Mesodermal cell (in vitro differentiated cells): ENCODE data around the gene CFB.

Experiments used
- H3K27ac ChIP-seq: 2 replicates; pipeline ENCODE4 v1.7.0; 2013; ENCODE audit warnings: mild to moderate bottlenecking, low read depth, low read length, moderate library complexity; ENCODE audit not compliant: severe bottlenecking
- H3K36me3 ChIP-seq: 2 replicates; pipeline ENCODE4 v1.7.1; 2013; ENCODE audit warnings: mild to moderate bottlenecking, low read length, moderate library complexity; ENCODE audit not compliant: control insufficient read depth, insufficient read depth
- H3K4me1 ChIP-seq: one replicate; pipeline ENCODE4 v1.7.1; 2013; ENCODE audit warnings: mild to moderate bottlenecking, low read length; ENCODE audit not compliant: insufficient read depth, control insufficient read depth, poor library complexity, severe bottlenecking
- H3K4me3 ChIP-seq: 2 replicates; pipeline ENCODE4 v1.7.0; 2013; ENCODE audit warnings: low read length, control low read depth, mild to moderate bottlenecking; ENCODE audit not compliant: insufficient read depth, poor library complexity, severe bottlenecking; ENCODE audit errors: extremely low read depth
- H3K9me3 ChIP-seq: 2 replicates; pipeline ENCODE4 v1.7.1; 2013; ENCODE audit warnings: mild to moderate bottlenecking, low read length, moderate library complexity; ENCODE audit not compliant: control insufficient read depth
- WGBS, 2 experiments: methylation state at CpG; one replicate each; pipeline ENCODE4 v1.1.5; 2013; ENCODE audit warnings: missing lambda C conversion rate in 2 of 2; ENCODE audit not compliant: insufficient coverage in 2 of 2; 5-methylcytosine and 5-hydroxymethylcytosine counted together

The CFB gene

GRCh38 chr6:31966506-31966905, 20.6 kb downstream of the CFB start:
- H3K4me1 ChIP-seq, result peaks cover 14% of the 10 kb centered on the region
- peaks cover 85% of the 10 kb centered on the region for H3K36me3 ChIP-seq
- no peak overlapping the region for H3K4me3 ChIP-seq
- no peak overlapping the region for H3K27ac ChIP-seq
- no peaks in the 10 kb centered on the region for H3K9me3 ChIP-seq
- 91 to 98% methylated on average over 6 to 7 of the region's 7 CpGs for WGBS, 2 experiments

- peaks cover 15% of the 10 kb centered on the region for H3K4me1 ChIP-seq
- peaks cover 78% of the 10 kb centered on the region for H3K36me3 ChIP-seq
- H3K27ac ChIP-seq, result no peak overlapping the region
- no peaks in the 10 kb centered on the region for H3K9me3 ChIP-seq
- 95 to 98% methylated on average over 6 to 8 of the region's 10 CpGs for WGBS, 2 experiments
- no peak overlapping the region for H3K4me3 ChIP-seq
Measured at GRCh38 chr6:31966997-31967925, 21.4 kb downstream of the CFB start.

- WGBS, 2 experiments, result 88 to 93% methylated on average over 1 to 3 of the region's 3 CpGs
- Histone ChIP-seq H3K27ac (no peak overlapping the region), H3K4me1 (peaks cover 15% of the 10 kb centered on the region), H3K9me3 (no peaks in the 10 kb centered on the region), H3K36me3 (peaks cover 71% of the 10 kb centered on the region), H3K4me3 (no peak overlapping the region)
Measured at GRCh38 chr6:31967926-31968320, 22.0 kb downstream of the CFB start.

GRCh38 chr6:31968326-31968725, 22.4 kb downstream of the CFB start:
- Histone ChIP-seq H3K4me3 (no peak overlapping the region), H3K27ac (no peak overlapping the region), H3K36me3 (peaks cover 67% of the 10 kb centered on the region), H3K9me3 (no peaks in the 10 kb centered on the region), H3K4me1 (peaks cover 15% of the 10 kb centered on the region)
- 95 to 96% methylated on average over 8 to 11 of the region's 11 CpGs for WGBS, 2 experiments

GRCh38 chr6:31968791-31969711, 23.2 kb downstream of the CFB start:
- H3K4me3 ChIP-seq, result no peak overlapping the region
- peaks cover 65% of the 10 kb centered on the region for H3K36me3 ChIP-seq
- no peak overlapping the region for H3K27ac ChIP-seq
- WGBS, 2 experiments, result 94 to 98% methylated on average over 13 to 17 of the region's 23 CpGs
- peaks cover 15% of the 10 kb centered on the region for H3K4me1 ChIP-seq
- H3K9me3 ChIP-seq, result no peaks in the 10 kb centered on the region

DNA sequence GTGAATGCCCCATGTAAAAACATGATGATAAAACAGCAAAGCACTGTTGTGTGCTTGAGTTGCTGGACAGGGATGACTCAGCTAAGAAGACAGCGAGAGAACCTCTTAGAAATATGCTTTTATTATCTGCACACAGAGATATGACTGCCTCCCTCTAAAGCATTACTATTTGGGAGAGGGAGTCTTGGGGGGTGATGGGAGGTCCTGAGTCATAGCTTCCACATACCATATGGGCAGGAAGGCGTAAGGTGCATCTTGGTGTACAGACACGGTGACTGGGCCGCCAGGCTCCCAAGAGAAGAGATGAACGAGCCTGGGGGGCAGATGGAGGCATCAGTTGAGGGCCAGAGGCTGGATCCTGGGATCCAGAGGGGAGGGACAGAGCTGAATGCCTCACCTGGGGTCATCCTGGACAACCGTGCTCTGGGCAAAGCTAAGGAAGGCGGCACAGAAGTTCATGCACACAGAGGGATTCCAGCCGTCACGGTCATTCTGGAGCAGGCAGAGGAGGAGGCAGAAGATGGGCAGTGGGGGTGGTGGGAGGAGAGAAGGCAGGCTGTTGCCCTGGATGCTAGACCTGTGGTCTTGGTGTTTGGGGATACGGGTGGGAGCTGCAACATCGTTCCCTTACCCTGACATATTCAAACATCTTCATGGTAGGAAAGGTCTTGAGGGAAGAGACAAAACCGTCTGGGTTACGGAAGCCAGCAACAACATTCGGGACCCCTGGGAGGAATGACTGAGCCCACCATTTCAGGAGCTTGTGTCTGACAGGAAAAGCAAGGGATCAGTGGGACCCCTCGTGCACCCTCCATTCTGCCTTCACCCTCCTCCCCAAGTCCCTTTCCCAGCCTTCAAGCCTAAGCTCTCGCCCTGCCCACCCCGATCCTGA, 24.1 kb downstream of the CFB start:
- H3K4me1 ChIP-seq, result peaks cover 15% of the 10 kb centered on the region
- H3K4me3 ChIP-seq, result no peak overlapping the region
- H3K36me3 ChIP-seq, result peaks cover 66% of the 10 kb centered on the region
- H3K27ac ChIP-seq, result no peak overlapping the region
- H3K9me3 ChIP-seq, result no peaks in the 10 kb centered on the region
- 89 to 95% methylated on average over 12 of the region's 17 CpGs for WGBS, 2 experiments

GRCh38 chr6:31970604-31971271, 24.8 kb downstream of the CFB start:
- no peak overlapping the region for H3K27ac ChIP-seq
- WGBS, 2 experiments, result 94 to 95% methylated on average over 15 to 17 of the region's 18 CpGs
- H3K36me3 ChIP-seq, result peaks cover 66% of the 10 kb centered on the region

DNA sequence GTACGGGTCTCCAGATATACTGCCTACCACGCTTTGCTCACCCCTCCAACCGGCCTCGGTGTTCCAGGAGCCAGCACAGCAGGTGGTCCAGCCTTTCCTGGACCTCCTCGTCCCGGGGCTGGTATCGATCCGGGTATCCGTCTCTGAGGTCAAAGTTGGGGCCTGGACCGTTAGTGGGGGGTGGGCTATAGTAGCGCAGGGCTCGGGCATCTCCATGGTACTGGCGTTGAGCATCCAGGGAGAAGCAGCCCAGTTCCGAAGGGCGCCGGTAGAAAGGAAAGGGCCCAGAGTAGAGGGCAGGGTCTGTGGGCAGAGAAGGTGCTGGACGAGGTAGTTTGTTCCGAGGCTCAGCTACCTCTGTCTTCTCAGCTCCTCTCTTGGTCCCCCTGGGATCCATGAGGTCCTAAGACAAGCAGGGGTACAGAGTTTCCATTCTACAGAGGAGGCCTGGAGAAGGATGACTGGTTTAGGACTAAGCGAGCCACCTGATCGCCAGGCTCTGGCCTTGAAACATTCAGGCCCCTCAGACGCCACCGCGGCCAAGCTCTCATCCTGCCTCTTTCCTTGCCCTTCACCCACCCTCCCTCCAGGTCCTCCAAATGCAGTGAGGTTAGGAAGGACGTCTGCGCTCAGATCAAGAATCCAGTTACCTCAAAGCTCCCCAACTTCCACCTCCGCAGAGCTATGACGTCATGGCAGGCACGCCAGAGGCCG, 25.5 kb downstream of the CFB start:
- Histone ChIP-seq H3K27ac (peak overlapping the region; percentile 98), H3K4me3 (peak overlapping the region; percentile 83), H3K4me1 (peaks cover 15% of the 10 kb centered on the region), H3K36me3 (peaks cover 59% of the 10 kb centered on the region), H3K9me3 (peaks cover 5% of the 10 kb centered on the region)
- 54 to 67% methylated on average over 16 to 26 of the region's 29 CpGs for WGBS, 2 experiments

More at GRCh38 chr6:31970604-31971271, 24.8 kb downstream of the CFB start:
- Histone ChIP-seq H3K9me3 (peaks cover 5% of the 10 kb centered on the region), H3K4me3 (peak overlapping the region; percentile 83), H3K4me1 (peaks cover 15% of the 10 kb centered on the region)

DNA sequence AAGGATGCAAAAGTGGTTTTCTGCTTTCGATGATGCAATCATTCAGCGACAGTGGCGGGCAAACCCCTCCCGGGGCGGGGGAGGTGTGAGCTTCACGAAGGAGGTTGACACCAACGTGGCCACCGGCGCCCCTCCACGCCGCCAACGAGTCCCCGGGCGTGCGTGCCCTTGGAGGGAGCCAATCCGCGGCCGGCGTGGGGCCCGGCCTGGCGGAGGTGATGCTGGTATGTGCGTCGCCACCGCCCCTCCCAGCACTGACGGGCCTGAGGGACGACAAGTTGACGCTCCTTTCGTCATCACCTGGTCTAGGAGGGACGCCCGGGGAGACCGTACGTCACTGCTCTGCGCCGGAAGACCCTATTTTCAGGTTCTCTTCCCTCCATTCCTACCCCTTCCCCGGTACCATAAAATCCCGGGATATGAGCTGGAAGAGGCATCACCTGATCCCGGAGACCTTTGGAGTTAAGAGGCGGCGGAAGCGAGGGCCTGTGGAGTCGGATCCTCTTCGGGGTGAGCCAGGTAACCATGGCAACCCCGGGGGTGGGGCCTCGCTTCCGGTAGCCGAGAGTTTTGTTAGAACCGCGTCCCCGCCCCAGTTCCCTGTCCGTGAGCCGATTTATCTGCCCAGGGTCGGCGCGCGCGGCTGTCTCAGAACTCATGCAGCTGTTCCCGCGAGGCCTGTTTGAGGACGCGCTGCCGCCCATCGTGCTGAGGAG, 26.3 kb downstream of the CFB start, which contains the start of gene DXO:
Gene DXO (minus strand): TSS at position 146 of the 716 bp plus-strand sequence. CDS start 463 bp downstream, outside the sequence.
- WGBS, 2 experiments, result 0 to 1% methylated on average over 55 to 56 of the region's 62 CpGs
- Histone ChIP-seq H3K27ac (peak within 1 kb of the TSS; percentile 98), H3K4me1 (peaks cover 15% of the 10 kb centered on the region), H3K9me3 (peaks cover 5% of the 10 kb centered on the region), H3K4me3 (peak within 1 kb of the TSS; percentile 83), H3K36me3 (peaks cover 52% of the 10 kb centered on the region)
